ENCODE measurements around the gene GFER. TPM values are rescaled to one million over a fixed set of nuclear protein-coding genes. Genes with fewer than 3 reads are reported as not detected.

Gene GFER
- total and polyA plus RNA-seq, 9 of the 15 experiments (the other 6 are each of a cell fraction or from before 2014, with no cell fraction given): 4.3 to 53.7 (median 19.8) TPM

DNA sequence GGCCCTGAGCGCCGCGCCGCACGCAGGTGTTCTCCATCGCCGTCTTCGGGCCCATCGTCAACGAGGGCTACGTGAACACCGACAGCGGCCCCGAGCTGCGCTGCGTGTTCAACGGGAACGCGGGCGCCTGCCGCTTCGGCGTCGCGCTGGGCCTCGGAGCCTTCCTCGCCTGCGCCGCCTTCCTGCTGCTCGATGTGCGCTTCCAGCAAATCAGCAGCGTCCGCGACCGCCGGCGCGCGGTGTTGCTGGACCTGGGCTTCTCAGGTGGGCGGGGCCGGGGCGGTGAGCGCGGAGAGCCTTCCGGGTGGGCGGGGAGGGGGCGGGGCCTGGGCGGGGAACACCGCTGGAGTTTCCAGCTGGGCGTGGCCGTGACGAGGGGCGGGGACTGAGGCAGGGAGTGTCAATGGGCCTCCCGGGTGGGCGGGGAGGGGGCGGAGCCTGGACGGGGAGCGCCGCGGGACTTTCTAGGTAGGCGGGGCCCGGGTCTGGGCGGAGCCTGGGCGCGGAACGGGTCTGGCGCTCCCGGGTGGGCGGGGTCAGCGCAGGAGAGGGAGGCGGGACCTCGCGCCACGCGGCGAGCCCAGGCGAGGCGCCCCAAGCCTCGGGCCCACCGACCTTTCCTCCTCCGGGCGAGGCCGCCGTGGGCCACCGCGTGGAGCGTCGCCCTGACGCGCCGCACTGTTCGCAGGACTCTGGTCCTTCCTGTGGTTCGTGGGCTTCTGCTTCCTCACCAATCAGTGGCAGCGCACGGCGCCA, 8.1 kb downstream of the GFER start (continued):
- TF ChIP-seq, protein P1, sequence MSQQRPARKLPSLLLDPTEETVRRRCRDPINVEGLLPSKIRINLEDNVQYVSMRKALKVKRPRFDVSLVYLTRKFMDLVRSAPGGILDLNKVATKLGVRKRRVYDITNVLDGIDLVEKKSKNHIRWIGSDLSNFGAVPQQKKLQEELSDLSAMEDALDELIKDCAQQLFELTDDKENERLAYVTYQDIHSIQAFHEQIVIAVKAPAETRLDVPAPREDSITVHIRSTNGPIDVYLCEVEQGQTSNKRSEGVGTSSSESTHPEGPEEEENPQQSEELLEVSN (IDR thresholded peaks at IDR 0.05; ENCODE audit: borderline replicate concordance in 1 of 2, extremely low read depth in 1 of 2, insufficient read depth in 1 of 2, insufficient read length in 1 of 2, low read depth in 1 of 2, low read length in 1 of 2, poor library complexity in 1 of 2, severe bottlenecking in 1 of 2): peak; percentile 96 to 98
- TF ChIP-seq TFAM (CRISPR knock-in tag; conservative IDR thresholded peaks at IDR 0.05): no peak
- TF ChIP-seq, protein P2, sequence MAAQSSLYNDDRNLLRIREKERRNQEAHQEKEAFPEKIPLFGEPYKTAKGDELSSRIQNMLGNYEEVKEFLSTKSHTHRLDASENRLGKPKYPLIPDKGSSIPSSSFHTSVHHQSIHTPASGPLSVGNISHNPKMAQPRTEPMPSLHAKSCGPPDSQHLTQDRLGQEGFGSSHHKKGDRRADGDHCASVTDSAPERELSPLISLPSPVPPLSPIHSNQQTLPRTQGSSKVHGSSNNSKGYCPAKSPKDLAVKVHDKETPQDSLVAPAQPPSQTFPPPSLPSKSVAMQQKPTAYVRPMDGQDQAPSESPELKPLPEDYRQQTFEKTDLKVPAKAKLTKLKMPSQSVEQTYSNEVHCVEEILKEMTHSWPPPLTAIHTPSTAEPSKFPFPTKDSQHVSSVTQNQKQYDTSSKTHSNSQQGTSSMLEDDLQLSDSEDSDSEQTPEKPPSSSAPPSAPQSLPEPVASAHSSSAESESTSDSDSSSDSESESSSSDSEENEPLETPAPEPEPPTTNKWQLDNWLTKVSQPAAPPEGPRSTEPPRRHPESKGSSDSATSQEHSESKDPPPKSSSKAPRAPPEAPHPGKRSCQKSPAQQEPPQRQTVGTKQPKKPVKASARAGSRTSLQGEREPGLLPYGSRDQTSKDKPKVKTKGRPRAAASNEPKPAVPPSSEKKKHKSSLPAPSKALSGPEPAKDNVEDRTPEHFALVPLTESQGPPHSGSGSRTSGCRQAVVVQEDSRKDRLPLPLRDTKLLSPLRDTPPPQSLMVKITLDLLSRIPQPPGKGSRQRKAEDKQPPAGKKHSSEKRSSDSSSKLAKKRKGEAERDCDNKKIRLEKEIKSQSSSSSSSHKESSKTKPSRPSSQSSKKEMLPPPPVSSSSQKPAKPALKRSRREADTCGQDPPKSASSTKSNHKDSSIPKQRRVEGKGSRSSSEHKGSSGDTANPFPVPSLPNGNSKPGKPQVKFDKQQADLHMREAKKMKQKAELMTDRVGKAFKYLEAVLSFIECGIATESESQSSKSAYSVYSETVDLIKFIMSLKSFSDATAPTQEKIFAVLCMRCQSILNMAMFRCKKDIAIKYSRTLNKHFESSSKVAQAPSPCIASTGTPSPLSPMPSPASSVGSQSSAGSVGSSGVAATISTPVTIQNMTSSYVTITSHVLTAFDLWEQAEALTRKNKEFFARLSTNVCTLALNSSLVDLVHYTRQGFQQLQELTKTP (IDR thresholded peaks at IDR 0.05; ENCODE audit: low read depth in 1 of 2, partially characterized antibody in 2 of 2): no peak
- no peak for TF ChIP-seq HDAC2 (IDR thresholded peaks at IDR 0.05)
- no peak for TF ChIP-seq ZNF57 (CRISPR knock-in tag; IDR thresholded peaks at IDR 0.05)
- TF ChIP-seq, protein P3, sequence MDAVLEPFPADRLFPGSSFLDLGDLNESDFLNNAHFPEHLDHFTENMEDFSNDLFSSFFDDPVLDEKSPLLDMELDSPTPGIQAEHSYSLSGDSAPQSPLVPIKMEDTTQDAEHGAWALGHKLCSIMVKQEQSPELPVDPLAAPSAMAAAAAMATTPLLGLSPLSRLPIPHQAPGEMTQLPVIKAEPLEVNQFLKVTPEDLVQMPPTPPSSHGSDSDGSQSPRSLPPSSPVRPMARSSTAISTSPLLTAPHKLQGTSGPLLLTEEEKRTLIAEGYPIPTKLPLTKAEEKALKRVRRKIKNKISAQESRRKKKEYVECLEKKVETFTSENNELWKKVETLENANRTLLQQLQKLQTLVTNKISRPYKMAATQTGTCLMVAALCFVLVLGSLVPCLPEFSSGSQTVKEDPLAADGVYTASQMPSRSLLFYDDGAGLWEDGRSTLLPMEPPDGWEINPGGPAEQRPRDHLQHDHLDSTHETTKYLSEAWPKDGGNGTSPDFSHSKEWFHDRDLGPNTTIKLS (IDR thresholded peaks at IDR 0.05; ENCODE audit: borderline replicate concordance, low read depth): no peak; the same call in 1 of the 2 replicates
- no peak for TF ChIP-seq KAT8 (IDR thresholded peaks at IDR 0.05; ENCODE audit: low read depth)
- TF ChIP-seq HEY1 (CRISPR knock-in tag; IDR thresholded peaks at IDR 0.05; ENCODE audit: borderline replicate concordance): no peak
- no peak for TF ChIP-seq ZNF79 (CRISPR knock-in tag; IDR thresholded peaks at IDR 0.05; ENCODE audit: low read depth)
- TF ChIP-seq CHD1 (IDR thresholded peaks at IDR 0.05; ENCODE audit: low read length): peak; percentile 63
- no peak for TF ChIP-seq NR1H2 (CRISPR knock-in tag; IDR thresholded peaks at IDR 0.05)
- 0 out of 2 replicates have a peak, but pooled peaks have one; percentile 50 for TF ChIP-seq CBX1 (IDR thresholded peaks at IDR 0.05; ENCODE audit: low read depth)
- TF ChIP-seq NEUROD1 (IDR thresholded peaks at IDR 0.05; ENCODE audit: borderline replicate concordance, low read depth, low read length, partially characterized antibody): peak; percentile 1
